Stimulated activated CD8-positive, alpha-beta memory T cell treated with anti-CD3 and anti-CD28 coated beads, Interleukin-15, amount 100 ng/mL, for 48 hours (primary cell): ENCODE measurements around the gene RAB25.

Source experiments
- DNase-seq, 2 donors: peaks; one replicate each; pipeline ENCODE4 v3.0.0-alpha.2; 2020; ENCODE audit warnings: low read depth in 2 of 2

The RAB25 gene

GRCh38 chr1:156078728-156079127, 17.8 kb downstream of the RAB25 start:
- no peak for DNase-seq

- DNase-seq, result no peak
Observed at GRCh38 chr1:156079762-156080161, 18.8 kb downstream of the RAB25 start.

GRCh38 chr1:156080241-156080862, 19.4 kb downstream of the RAB25 start:
- no peak for DNase-seq

- no peak for DNase-seq
Observed at GRCh38 chr1:156080863-156081179, 19.9 kb downstream of the RAB25 start.

- DNase-seq, result no peak
Observed at GRCh38 chr1:156081180-156081916, 20.4 kb downstream of the RAB25 start.

- no peak for DNase-seq
Observed at GRCh38 chr1:156081917-156082308, 21.0 kb downstream of the RAB25 start.

- peak in 1 of 2 donors; percentile 42 for DNase-seq
Observed at GRCh38 chr1:156082309-156083091, 21.5 kb downstream of the RAB25 start, which contains the start of gene MEX3A. MEX3A (minus strand) TSS chr1:156082465; CDS start chr1:156081998, 467 bp downstream.

GRCh38 chr1:156083800-156084790, 23.1 kb downstream of the RAB25 start:
- DNase-seq, result no peak

GRCh38 chr1:156086256-156086662, 25.3 kb downstream of the RAB25 start:
- no peak for DNase-seq

GRCh38 chr1:156089704-156090103, 28.7 kb downstream of the RAB25 start:
- no peak for DNase-seq

GRCh38 chr1:156090138-156090839, 29.3 kb downstream of the RAB25 start:
- no peak for DNase-seq

- peak; percentile 78 to 79 for DNase-seq
Observed at GRCh38 chr1:156090840-156091188, 29.9 kb downstream of the RAB25 start.

GRCh38 chr1:156091610-156092009, 30.6 kb downstream of the RAB25 start:
- no peak for DNase-seq

- DNase-seq, result no peak
Observed at GRCh38 chr1:156095906-156096508, 35.0 kb downstream of the RAB25 start.

GRCh38 chr1:156096640-156097391, 35.9 kb downstream of the RAB25 start:
- peak; percentile 92 to 93 for DNase-seq

GRCh38 chr1:156097499-156098178, 36.7 kb downstream of the RAB25 start:
- peak in 1 of 2 donors; percentile 58 for DNase-seq

GRCh38 chr1:156098784-156099183, 37.8 kb downstream of the RAB25 start:
- DNase-seq, result no peak

GRCh38 chr1:156099282-156099681, 38.3 kb downstream of the RAB25 start:
- no peak for DNase-seq
